HepG2 (cell line): ENCODE data around the gene ALDH4A1.

Experiments used
- ESRRA ChIP-seq: sonication (generic); formaldehyde crosslinking; IDR thresholded peaks from 2 replicates; pipeline ENCODE4 v1.5.1; 2020; ENCODE audit warnings: mild to moderate bottlenecking, low read depth, missing genetic modification reagents
- MATR3 ChIP-seq: sonication (generic); formaldehyde crosslinking; IDR thresholded peaks from 2 replicates; pipeline ENCODE4 v1.4.0; 2020; ENCODE audit warnings: missing genetic modification reagents
- SMC3 ChIP-seq: IDR thresholded peaks from 2 replicates; pipeline ENCODE4 v1.6.1; 2011; ENCODE audit warnings: low read length, improper control_type of control experiment
- ZBTB1 ChIP-seq: sonication (generic); formaldehyde crosslinking; IDR thresholded peaks from 2 replicates; pipeline ENCODE4 v1.4.0; 2020; ENCODE audit warnings: missing genetic modification reagents, borderline replicate concordance
- ZSCAN25 ChIP-seq: sonication (generic); formaldehyde crosslinking; IDR thresholded peaks from 2 replicates; pipeline ENCODE4 v1.8.0; 2022; ENCODE audit warnings: mild to moderate bottlenecking, missing genetic modification reagents
- TF ChIP-seq, protein P1 (sequence below): sonication (generic); formaldehyde crosslinking; IDR thresholded peaks from 2 replicates; pipeline ENCODE4 v1.5.0; 2020; ENCODE audit warnings: mild to moderate bottlenecking, missing genetic modification reagents, moderate library complexity

DNA sequence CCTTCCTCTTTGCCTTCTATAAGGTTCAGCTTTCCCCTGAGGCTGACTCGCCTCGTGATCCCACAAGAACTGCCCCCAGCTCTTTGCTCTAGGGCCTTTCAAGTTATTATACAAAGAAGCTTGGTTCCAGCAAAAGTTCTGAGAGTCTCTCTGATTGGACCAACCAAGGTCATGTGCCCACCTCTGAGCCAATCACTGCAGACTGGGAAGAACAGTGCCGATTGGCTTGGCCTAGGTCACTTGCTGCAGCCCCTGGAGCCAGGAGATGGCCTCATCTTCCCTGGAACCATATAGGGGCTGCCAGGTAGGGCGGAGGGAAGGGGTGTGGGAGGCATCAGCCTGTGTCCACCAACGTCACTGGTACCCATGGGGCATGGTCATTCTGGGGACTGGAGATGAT, 65.7 kb downstream of the ALDH4A1 start:
- TF ChIP-seq, protein P1, sequence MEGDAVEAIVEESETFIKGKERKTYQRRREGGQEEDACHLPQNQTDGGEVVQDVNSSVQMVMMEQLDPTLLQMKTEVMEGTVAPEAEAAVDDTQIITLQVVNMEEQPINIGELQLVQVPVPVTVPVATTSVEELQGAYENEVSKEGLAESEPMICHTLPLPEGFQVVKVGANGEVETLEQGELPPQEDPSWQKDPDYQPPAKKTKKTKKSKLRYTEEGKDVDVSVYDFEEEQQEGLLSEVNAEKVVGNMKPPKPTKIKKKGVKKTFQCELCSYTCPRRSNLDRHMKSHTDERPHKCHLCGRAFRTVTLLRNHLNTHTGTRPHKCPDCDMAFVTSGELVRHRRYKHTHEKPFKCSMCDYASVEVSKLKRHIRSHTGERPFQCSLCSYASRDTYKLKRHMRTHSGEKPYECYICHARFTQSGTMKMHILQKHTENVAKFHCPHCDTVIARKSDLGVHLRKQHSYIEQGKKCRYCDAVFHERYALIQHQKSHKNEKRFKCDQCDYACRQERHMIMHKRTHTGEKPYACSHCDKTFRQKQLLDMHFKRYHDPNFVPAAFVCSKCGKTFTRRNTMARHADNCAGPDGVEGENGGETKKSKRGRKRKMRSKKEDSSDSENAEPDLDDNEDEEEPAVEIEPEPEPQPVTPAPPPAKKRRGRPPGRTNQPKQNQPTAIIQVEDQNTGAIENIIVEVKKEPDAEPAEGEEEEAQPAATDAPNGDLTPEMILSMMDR (CRISPR knock-in tag): no peak
- TF ChIP-seq ZBTB1 (no peak), SMC3 (no peak), MATR3 (CRISPR knock-in tag) (no peak), ESRRA (CRISPR knock-in tag) (no peak), ZSCAN25 (CRISPR knock-in tag) (no peak)
